ENCODE measurements around the gene FN3K. TPM values are rescaled to one million over a fixed set of nuclear protein-coding genes. Genes with fewer than 3 reads are reported as not detected.

Gene FN3K
- total RNA-seq, 1 experiment from 2014 or later = 28.3 TPM

DNA sequence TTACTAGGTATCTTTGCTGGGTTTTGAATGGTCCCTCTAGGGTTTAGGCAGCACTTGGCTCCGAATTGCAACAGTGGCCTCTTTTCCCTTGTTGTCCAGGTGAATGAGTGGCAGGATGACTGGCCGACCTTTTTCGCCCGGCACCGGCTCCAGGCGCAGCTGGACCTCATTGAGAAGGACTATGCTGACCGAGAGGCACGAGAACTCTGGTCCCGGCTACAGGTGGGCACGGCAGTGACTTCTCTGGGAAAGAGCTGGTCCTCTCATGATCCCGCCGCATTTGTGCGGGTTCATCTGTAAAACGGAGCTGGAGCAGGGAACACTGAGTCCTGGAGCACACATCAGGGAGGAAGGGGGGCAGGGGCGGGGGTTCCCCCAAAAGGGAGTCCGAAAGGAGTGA lies 13.3 kb downstream of the FN3K start:
- Histone ChIP-seq H4K5ac (ENCODE audit: insufficient read length, low read depth, low read length) (no peak overlapping the region), H3K79me1 (ENCODE audit: insufficient read depth, low read depth, low read length, poor library complexity, severe bottlenecking) (no peaks in the 10 kb centered on the region), H2BK15ac (ENCODE audit: low read depth, low read length) (no peak overlapping the region), H3K23me2 (ENCODE audit: insufficient read length, low read depth, low read length, poor library complexity, severe bottlenecking) (peaks cover 14% of the 10 kb centered on the region), H2AK5ac (ENCODE audit: insufficient read length, low read length) (no peak overlapping the region), H2BK12ac (ENCODE audit: insufficient read length, low read depth, low read length) (no peak overlapping the region), H3K18ac (ENCODE audit: insufficient read length, low read depth, low read length) (no peak overlapping the region), H3K9me3 (ENCODE audit: control insufficient read depth, low read depth, low read length) (no peaks in the 10 kb centered on the region), H2BK120ac (ENCODE audit: low read depth, low read length, poor library complexity, severe bottlenecking) (no peak overlapping the region), H3K27me3 (ENCODE audit: insufficient read depth, low read length) (peaks cover 4% of the 10 kb centered on the region; the same call in 1 of the 2 replicates), H3K4me1 (ENCODE audit: insufficient read depth, low read length) (peaks cover 3% of the 10 kb centered on the region; the same call in 1 of the 2 replicates), H3K4ac (ENCODE audit: low read depth, low read length) (no peak overlapping the region), H2AFZ (ENCODE audit: low read length) (no peak overlapping the region), H3K23ac (ENCODE audit: insufficient read length, low read depth, low read length) (no peak overlapping the region), H3K14ac (ENCODE audit: insufficient read depth, low read length) (no peak overlapping the region), H3K4me2 (ENCODE audit: insufficient read depth, insufficient read length, low read length) (no peak overlapping the region), H3K9ac (ENCODE audit: extremely low read depth, insufficient read length, low read length) (no peak overlapping the region), H3K27ac (ENCODE audit: insufficient read length, low read depth, low read length) (no peak overlapping the region), H3K79me2 (ENCODE audit: insufficient read depth, low read length) (peaks cover 1% of the 10 kb centered on the region; the same call in 1 of the 2 replicates), H3K56ac (ENCODE audit: insufficient read length, low read depth, low read length) (no peak overlapping the region), H4K91ac (ENCODE audit: insufficient read length, low read depth, low read length) (no peak overlapping the region), H2BK20ac (ENCODE audit: low read depth, low read length, poor library complexity, severe bottlenecking) (no peak overlapping the region), H3T11ph (ENCODE audit: low read length) (no peak overlapping the region), H4K20me1 (ENCODE audit: control insufficient read depth, insufficient read depth, insufficient read length) (no peaks in the 10 kb centered on the region), H2BK5ac (ENCODE audit: insufficient read length, low read length) (no peak overlapping the region), H4K8ac (replicated peaks; ENCODE audit: insufficient read length, low read depth, low read length) (no peak overlapping the region)
- Mint-ChIP-seq H3K27ac (no peak overlapping the region), H3K9me3 (peaks cover 7 to 18% of the 10 kb centered on the region in 2 experiments), H3K27me3 (ENCODE audit: low read depth) (peaks cover 17% of the 10 kb centered on the region), H3K4me1 (peaks cover 32 to 33% of the 10 kb centered on the region in 2 experiments), H3K4me3 (no peak overlapping the region), H3K36me3 (ENCODE audit: insufficient read depth in 1 of 3, low read depth in 3 of 3) (peaks cover 12 to 36% (median 26%) of the 10 kb centered on the region in 3 experiments)
- DNase-seq = no peak
- TF ChIP-seq CTCF (conservative IDR thresholded peaks at IDR 0.05) = no peak
- WGBS (ENCODE audit: extremely low coverage, insufficient read length, low lambda C conversion rate) = no CpG with 5 or more reads among the region's 16 CpGs

Data from H9 (cell line).